SK-N-SH treated with all-trans-retinoic acid at 6 μM for 48 hours (cell line): ENCODE data around the gene CRISPLD2.

Experiments used
- BACH2 ChIP-seq: fragments of 250-450 bp; sonication (Bioruptor Pico); IDR thresholded peaks from 2 replicates; pipeline ENCODE4 v1.9.0; 2021; ENCODE audit warnings: mild to moderate bottlenecking, borderline replicate concordance
- RARB ChIP-seq: fragments of 250-450 bp; sonication (Bioruptor Pico); IDR thresholded peaks from 2 replicates; pipeline ENCODE4 v1.8.0; 2021; ENCODE audit warnings: mild to moderate bottlenecking, moderate library complexity
- ZFP3 ChIP-seq: fragments of 250-450 bp; sonication (Bioruptor Pico); IDR thresholded peaks from 2 replicates; pipeline ENCODE4 v1.5.0; 2020; ENCODE audit warnings: mild to moderate bottlenecking, moderate library complexity
- ZNF8 ChIP-seq: fragments of 450-650 bp; formaldehyde crosslinking; IDR thresholded peaks from 2 replicates; pipeline ENCODE4 v1.5.0; 2020; ENCODE audit warnings: mild to moderate bottlenecking, moderate library complexity
- TF ChIP-seq, protein P1 (sequence below): fragments of 250-450 bp; sonication (Bioruptor Pico); IDR thresholded peaks from 2 replicates; pipeline ENCODE4 v1.5.0; 2020; ENCODE audit warnings: mild to moderate bottlenecking, moderate library complexity
- TF ChIP-seq, protein P2 (sequence below): fragments of 250-450 bp; sonication (Bioruptor Pico); IDR thresholded peaks from 2 replicates; pipeline ENCODE4 v1.8.0; 2020; ENCODE audit warnings: mild to moderate bottlenecking, moderate library complexity, borderline replicate concordance

DNA sequence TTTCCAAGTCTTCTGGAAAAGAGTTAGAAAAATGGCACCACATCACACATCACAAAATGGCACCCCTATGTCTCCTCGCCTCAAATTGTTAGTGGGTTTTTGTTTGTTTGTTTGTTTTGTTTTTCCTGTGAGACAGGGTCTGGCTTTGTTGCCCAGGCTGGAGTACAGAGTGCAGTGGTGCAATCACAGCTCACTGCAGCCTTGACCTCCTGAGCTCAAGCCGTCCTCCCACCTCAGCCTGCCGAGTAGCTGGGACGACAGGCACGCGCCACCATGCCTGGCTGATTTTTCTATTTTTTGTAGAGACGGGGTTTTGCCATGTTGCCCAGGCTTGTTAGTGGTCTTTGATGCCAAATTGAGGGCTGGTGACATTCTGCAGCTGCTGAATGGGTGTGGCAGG lies 3.8 kb upstream of the CRISPLD2 start:
- TF ChIP-seq BACH2 (no peak), RARB (no peak), ZNF8 (CRISPR knock-in tag) (no peak), ZFP3 (CRISPR knock-in tag) (no peak)
- TF ChIP-seq, protein P1, sequence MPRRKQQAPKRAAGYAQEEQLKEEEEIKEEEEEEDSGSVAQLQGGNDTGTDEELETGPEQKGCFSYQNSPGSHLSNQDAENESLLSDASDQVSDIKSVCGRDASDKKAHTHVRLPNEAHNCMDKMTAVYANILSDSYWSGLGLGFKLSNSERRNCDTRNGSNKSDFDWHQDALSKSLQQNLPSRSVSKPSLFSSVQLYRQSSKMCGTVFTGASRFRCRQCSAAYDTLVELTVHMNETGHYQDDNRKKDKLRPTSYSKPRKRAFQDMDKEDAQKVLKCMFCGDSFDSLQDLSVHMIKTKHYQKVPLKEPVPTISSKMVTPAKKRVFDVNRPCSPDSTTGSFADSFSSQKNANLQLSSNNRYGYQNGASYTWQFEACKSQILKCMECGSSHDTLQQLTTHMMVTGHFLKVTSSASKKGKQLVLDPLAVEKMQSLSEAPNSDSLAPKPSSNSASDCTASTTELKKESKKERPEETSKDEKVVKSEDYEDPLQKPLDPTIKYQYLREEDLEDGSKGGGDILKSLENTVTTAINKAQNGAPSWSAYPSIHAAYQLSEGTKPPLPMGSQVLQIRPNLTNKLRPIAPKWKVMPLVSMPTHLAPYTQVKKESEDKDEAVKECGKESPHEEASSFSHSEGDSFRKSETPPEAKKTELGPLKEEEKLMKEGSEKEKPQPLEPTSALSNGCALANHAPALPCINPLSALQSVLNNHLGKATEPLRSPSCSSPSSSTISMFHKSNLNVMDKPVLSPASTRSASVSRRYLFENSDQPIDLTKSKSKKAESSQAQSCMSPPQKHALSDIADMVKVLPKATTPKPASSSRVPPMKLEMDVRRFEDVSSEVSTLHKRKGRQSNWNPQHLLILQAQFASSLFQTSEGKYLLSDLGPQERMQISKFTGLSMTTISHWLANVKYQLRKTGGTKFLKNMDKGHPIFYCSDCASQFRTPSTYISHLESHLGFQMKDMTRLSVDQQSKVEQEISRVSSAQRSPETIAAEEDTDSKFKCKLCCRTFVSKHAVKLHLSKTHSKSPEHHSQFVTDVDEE, result no peak
- TF ChIP-seq, protein P2, sequence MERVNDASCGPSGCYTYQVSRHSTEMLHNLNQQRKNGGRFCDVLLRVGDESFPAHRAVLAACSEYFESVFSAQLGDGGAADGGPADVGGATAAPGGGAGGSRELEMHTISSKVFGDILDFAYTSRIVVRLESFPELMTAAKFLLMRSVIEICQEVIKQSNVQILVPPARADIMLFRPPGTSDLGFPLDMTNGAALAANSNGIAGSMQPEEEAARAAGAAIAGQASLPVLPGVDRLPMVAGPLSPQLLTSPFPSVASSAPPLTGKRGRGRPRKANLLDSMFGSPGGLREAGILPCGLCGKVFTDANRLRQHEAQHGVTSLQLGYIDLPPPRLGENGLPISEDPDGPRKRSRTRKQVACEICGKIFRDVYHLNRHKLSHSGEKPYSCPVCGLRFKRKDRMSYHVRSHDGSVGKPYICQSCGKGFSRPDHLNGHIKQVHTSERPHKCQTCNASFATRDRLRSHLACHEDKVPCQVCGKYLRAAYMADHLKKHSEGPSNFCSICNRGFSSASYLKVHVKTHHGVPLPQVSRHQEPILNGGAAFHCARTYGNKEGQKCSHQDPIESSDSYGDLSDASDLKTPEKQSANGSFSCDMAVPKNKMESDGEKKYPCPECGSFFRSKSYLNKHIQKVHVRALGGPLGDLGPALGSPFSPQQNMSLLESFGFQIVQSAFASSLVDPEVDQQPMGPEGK, result no peak
